Measurements from ENCODE around the gene MALAT1. TPM values are rescaled to one million over a fixed set of nuclear protein-coding genes. Genes with fewer than 3 reads are reported as not detected.

MALAT1 gene
- total and polyA plus RNA-seq, 2 of the 13 experiments (the other 11 are each of a cell fraction or from before 2014, with no cell fraction given): 143 to 1,237 TPM

- TF ChIP-seq ZNF318 (CRISPR knock-in tag; IDR thresholded peaks at IDR 0.05) (no peak), ZNF329 (CRISPR knock-in tag; IDR thresholded peaks at IDR 0.05; ENCODE audit: low read depth) (no peak), JUN (CRISPR knock-in tag; IDR thresholded peaks at IDR 0.05) (no peak), ZNF33B (CRISPR knock-in tag; IDR thresholded peaks at IDR 0.05) (no peak), PLSCR1 (CRISPR knock-in tag; IDR thresholded peaks at IDR 0.05; ENCODE audit: borderline replicate concordance) (no peak), SKI (IDR thresholded peaks at IDR 0.05; ENCODE audit: partially characterized antibody) (no peak), HMGXB4 (CRISPR knock-in tag; IDR thresholded peaks at IDR 0.05; ENCODE audit: borderline replicate concordance in 1 of 2, low read depth in 1 of 2) (no peak; a peak in 1 of 4 replicates), NFIC (IDR thresholded peaks at IDR 0.05; ENCODE audit: low read length) (no peak), ZNF816 (CRISPR knock-in tag; IDR thresholded peaks at IDR 0.05; ENCODE audit: borderline replicate concordance) (0 out of 2 replicates have a peak, but pooled peaks have one; percentile 27), SOX6 (IDR thresholded peaks at IDR 0.05) (no peak), SOX6 (CRISPR knock-in tag; IDR thresholded peaks at IDR 0.05) (no peak), NRL (CRISPR knock-in tag; IDR thresholded peaks at IDR 0.05; ENCODE audit: borderline replicate concordance) (no peak), NONO (IDR thresholded peaks at IDR 0.05) (no peak), NONO (CRISPR knock-in tag; conservative IDR thresholded peaks at IDR 0.05) (no peak), SPEN (CRISPR knock-in tag; IDR thresholded peaks at IDR 0.05; ENCODE audit: low read depth) (no peak), HNF4G (IDR thresholded peaks at IDR 0.05; ENCODE audit: borderline replicate concordance, low read depth, low read length) (no peak), HNF4G (CRISPR knock-in tag; IDR thresholded peaks at IDR 0.05; ENCODE audit: borderline replicate concordance, low read depth) (no peak), SOX13 (IDR thresholded peaks at IDR 0.05) (no peak), SOX13 (CRISPR knock-in tag; conservative IDR thresholded peaks at IDR 0.05 in 1 of 2, IDR thresholded peaks at IDR 0.05 in 1 of 2) (no peak; a peak in 1 of 4 replicates)
These were observed 661 bp upstream of the MALAT1 start (continued) for GRCh38 chr11:65498042-65498726.

All from HepG2 (cell line).